Breast epithelium (tissue), 3 donors: Measurements from ENCODE around the gene NLRP6.

Experiments used
- CTCF ChIP-seq, 3 donors: fragments of 450-650 bp; IDR thresholded peaks; one replicate each; pipeline ENCODE4 v1.5.1; 2016 to 2017; ENCODE audit warnings: antibody characterized with exemption in 3 of 3, mild to moderate bottlenecking in 3 of 3, moderate library complexity in 3 of 3
- POLR2A ChIP-seq: fragments of 450-650 bp; IDR thresholded peaks from one replicate; pipeline ENCODE4 v1.6.1; 2016; ENCODE audit warnings: antibody characterized with exemption, mild to moderate bottlenecking, moderate library complexity

GRCh38 chr11:255176-255575 is 23.0 kb upstream of the NLRP6 start:
- TF ChIP-seq CTCF (IDR thresholded peaks at IDR 0.05) (no peak), POLR2A (no peak)
